GM19328 (cell line): ENCODE data around the gene AKR1A1.
"Not testable (repeated sequence)": the region's sequence is repeated elsewhere in the genome, so short reads cannot be mapped to it uniquely, and the experiment has no call there.

Experiments used
- ATAC-seq: cut with Tn5 transposase; IDR thresholded peaks from one replicate; pipeline ENCODE4 v1.9.1; 2021; ENCODE audit warnings: mild to moderate bottlenecking, moderate library complexity; ENCODE audit not compliant: unreplicated experiment

AKR1A1 gene

GRCh38 chr1:45569571-45569961 is 18.9 kb downstream of the AKR1A1 start:
- ATAC-seq: no peak

GRCh38 chr1:45569962-45570581 is 19.4 kb downstream of the AKR1A1 start:
- ATAC-seq: no peak

GRCh38 chr1:45570631-45571030 is 20.0 kb downstream of the AKR1A1 start:
- ATAC-seq: no peak

GRCh38 chr1:45573231-45573804 is 22.7 kb downstream of the AKR1A1 start:
- ATAC-seq: no peak

GRCh38 chr1:45574105-45574626 is 23.5 kb downstream of the AKR1A1 start:
- ATAC-seq: no peak

GRCh38 chr1:45583264-45583665 is 32.6 kb downstream of the AKR1A1 start:
- ATAC-seq: peak; percentile 73

GRCh38 chr1:45583666-45584350 is 33.2 kb downstream of the AKR1A1 start, which contains the start of gene NASP:
NASP (plus strand) TSS chr1:45584041; CDS start chr1:45584147, 106 bp downstream.
- peak; percentile 46 for ATAC-seq

GRCh38 chr1:45584351-45585109 is 33.9 kb downstream of the AKR1A1 start:
- ATAC-seq: peak; percentile 26

- no peak for ATAC-seq
Measured at GRCh38 chr1:45585110-45585426, 34.4 kb downstream of the AKR1A1 start.

- no peak for ATAC-seq
Measured at GRCh38 chr1:45585496-45586075, 35.0 kb downstream of the AKR1A1 start.

- no peak for ATAC-seq
Measured at GRCh38 chr1:45586769-45587168, 36.1 kb downstream of the AKR1A1 start.

- no peak for ATAC-seq
Measured at GRCh38 chr1:45589861-45590260, 39.2 kb downstream of the AKR1A1 start.

- ATAC-seq: no peak
Measured at GRCh38 chr1:45594412-45594811, 43.8 kb downstream of the AKR1A1 start.

- ATAC-seq: not testable (repeated sequence)
Measured at GRCh38 chr1:45596765-45597164, 46.1 kb downstream of the AKR1A1 start.

GRCh38 chr1:45604239-45604638 is 53.6 kb downstream of the AKR1A1 start:
- ATAC-seq: no peak

GRCh38 chr1:45607404-45608074 is 56.9 kb downstream of the AKR1A1 start:
- no peak for ATAC-seq

- ATAC-seq: no peak
Measured at GRCh38 chr1:45608175-45609156, 57.8 kb downstream of the AKR1A1 start.

GRCh38 chr1:45610589-45611226 is 60.1 kb downstream of the AKR1A1 start:
- ATAC-seq: no peak
